OCI-LY3 (cell line): ENCODE data around the gene TTC23.

Experiments used
- H2AFZ ChIP-seq: fragments of 200-600, 300-600 bp; shearing (Covaris generic); 2 replicates; pipeline ENCODE4 v1.6.0; 2014; ENCODE audit warnings: antibody characterized with exemption, low read depth, low read length
- H3K27ac ChIP-seq: fragments of 200-600, 300-600 bp; sonication (generic); 2 replicates; pipeline ENCODE4 v1.5.1; 2014; ENCODE audit warnings: mild to moderate bottlenecking, low read length, moderate library complexity, mixed read lengths
- H3K27me3 ChIP-seq: fragments of 200-600, 300-600 bp; sonication (generic); 2 replicates; pipeline ENCODE4 v1.6.1; 2014; ENCODE audit warnings: low read depth, low read length, mixed read lengths
- H3K36me3 ChIP-seq: fragments of 200-600, 300-600 bp; sonication (generic); replicated peaks from 2 replicates; pipeline ENCODE3; 2014; ENCODE audit warnings: low read depth, low read length, mixed read lengths
- H3K4me1 ChIP-seq: fragments of 300-600, 200-600 bp; sonication (generic); 2 replicates; pipeline ENCODE4 v1.6.1; 2014; ENCODE audit warnings: low read length, mixed read lengths
- H3K4me2 ChIP-seq: fragments of 200-600, 300-600 bp; sonication (generic); 2 replicates; pipeline ENCODE4 v1.6.1; 2014; ENCODE audit warnings: low read length, mixed read lengths
- H3K4me3 ChIP-seq: fragments of 300-600, 200-600 bp; sonication (generic); 2 replicates; pipeline ENCODE4 v1.5.1; 2014; ENCODE audit warnings: antibody characterized with exemption, mild to moderate bottlenecking, low read length, moderate library complexity
- H3K79me2 ChIP-seq: fragments of 300-600, 200-600 bp; shearing (Covaris generic); 2 replicates; pipeline ENCODE4 v1.6.1; 2014; ENCODE audit warnings: mild to moderate bottlenecking, low read length, mixed read lengths
- H3K9ac ChIP-seq: fragments of 300-600, 200-600 bp; shearing (Covaris generic); 2 replicates; pipeline ENCODE4 v1.6.0; 2014; ENCODE audit warnings: mild to moderate bottlenecking, low read length, moderate library complexity
- H3K9me3 ChIP-seq: fragments of 200-600, 300-600 bp; shearing (Covaris generic); 2 replicates; pipeline ENCODE4 v1.6.1; 2014; ENCODE audit warnings: low read length, mixed read lengths; ENCODE audit not compliant: insufficient read depth
- H4K20me1 ChIP-seq: fragments of 200-600, 300-600 bp; sonication (generic); 2 replicates; pipeline ENCODE4 v1.6.1; 2016; ENCODE audit warnings: low read length, mixed read lengths; ENCODE audit not compliant: insufficient read depth
- EZH2phosphoT487 ChIP-seq: fragments of 200-600 bp; shearing (Covaris generic); IDR thresholded peaks from 2 replicates; pipeline ENCODE4 v1.6.1; 2018; ENCODE audit warnings: antibody characterized with exemption, mixed run types, low read depth
- TF ChIP-seq, protein P1 (sequence below): fragments of 200-600, 300-600 bp; sonication (generic); IDR thresholded peaks from 2 replicates; pipeline ENCODE4 v1.5.1; 2014; ENCODE audit warnings: antibody characterized with exemption, low read length, low read depth

The TTC23 gene

DNA sequence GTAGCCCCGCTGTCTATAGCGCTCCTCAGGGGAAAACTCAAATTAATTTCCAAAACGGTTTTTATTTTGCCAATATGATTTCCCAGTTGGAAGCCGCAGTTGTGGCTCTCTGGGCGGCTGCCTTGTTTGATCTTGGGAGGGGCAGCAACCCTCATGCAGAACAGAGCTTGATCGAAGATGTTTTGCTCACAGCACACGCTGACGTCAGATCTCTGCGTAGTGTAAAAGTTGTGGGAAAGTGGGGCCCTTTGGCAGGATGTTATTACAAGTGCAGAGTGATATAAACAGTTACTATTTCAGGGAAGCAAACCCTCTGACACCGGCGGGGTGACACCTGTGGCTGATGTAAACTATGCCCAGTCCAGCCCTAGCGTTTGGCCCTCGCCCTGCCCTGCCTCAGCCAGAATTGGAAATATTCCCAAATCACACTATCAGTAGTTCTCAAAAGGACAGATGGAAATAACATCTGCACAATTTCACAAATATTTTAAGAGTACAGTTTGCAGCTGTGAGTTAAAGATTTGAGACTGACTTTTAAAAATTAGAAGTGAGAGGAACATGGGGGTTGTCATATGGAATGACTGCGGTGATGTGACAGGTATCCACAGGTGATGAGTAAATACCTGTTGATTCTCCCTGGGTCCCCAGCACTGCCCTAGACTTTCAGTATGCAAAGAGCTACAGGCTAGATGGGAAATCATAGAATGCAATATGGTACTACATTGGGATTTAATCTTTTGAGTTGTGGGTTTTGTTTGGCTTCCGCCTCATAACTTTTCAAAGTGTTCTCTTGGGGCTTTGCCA is 142.8 kb downstream of the TTC23 start:
- no peak overlapping the region for H3K27ac ChIP-seq
- TF ChIP-seq, protein P1, sequence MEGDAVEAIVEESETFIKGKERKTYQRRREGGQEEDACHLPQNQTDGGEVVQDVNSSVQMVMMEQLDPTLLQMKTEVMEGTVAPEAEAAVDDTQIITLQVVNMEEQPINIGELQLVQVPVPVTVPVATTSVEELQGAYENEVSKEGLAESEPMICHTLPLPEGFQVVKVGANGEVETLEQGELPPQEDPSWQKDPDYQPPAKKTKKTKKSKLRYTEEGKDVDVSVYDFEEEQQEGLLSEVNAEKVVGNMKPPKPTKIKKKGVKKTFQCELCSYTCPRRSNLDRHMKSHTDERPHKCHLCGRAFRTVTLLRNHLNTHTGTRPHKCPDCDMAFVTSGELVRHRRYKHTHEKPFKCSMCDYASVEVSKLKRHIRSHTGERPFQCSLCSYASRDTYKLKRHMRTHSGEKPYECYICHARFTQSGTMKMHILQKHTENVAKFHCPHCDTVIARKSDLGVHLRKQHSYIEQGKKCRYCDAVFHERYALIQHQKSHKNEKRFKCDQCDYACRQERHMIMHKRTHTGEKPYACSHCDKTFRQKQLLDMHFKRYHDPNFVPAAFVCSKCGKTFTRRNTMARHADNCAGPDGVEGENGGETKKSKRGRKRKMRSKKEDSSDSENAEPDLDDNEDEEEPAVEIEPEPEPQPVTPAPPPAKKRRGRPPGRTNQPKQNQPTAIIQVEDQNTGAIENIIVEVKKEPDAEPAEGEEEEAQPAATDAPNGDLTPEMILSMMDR = no peak
- TF ChIP-seq EZH2phosphoT487 = no peak
- no peak overlapping the region for H3K9ac ChIP-seq
- no peaks in the 10 kb centered on the region for H4K20me1 ChIP-seq
- no peaks in the 10 kb centered on the region for H3K79me2 ChIP-seq
- no peaks in the 10 kb centered on the region for H3K9me3 ChIP-seq
- no peaks in the 10 kb centered on the region for H3K36me3 ChIP-seq
- peaks cover 58% of the 10 kb centered on the region for H3K27me3 ChIP-seq
- H3K4me1 ChIP-seq = peaks cover 18% of the 10 kb centered on the region
- H2AFZ ChIP-seq = no peak overlapping the region
- H3K4me2 ChIP-seq = no peak overlapping the region
- no peak overlapping the region for H3K4me3 ChIP-seq

DNA sequence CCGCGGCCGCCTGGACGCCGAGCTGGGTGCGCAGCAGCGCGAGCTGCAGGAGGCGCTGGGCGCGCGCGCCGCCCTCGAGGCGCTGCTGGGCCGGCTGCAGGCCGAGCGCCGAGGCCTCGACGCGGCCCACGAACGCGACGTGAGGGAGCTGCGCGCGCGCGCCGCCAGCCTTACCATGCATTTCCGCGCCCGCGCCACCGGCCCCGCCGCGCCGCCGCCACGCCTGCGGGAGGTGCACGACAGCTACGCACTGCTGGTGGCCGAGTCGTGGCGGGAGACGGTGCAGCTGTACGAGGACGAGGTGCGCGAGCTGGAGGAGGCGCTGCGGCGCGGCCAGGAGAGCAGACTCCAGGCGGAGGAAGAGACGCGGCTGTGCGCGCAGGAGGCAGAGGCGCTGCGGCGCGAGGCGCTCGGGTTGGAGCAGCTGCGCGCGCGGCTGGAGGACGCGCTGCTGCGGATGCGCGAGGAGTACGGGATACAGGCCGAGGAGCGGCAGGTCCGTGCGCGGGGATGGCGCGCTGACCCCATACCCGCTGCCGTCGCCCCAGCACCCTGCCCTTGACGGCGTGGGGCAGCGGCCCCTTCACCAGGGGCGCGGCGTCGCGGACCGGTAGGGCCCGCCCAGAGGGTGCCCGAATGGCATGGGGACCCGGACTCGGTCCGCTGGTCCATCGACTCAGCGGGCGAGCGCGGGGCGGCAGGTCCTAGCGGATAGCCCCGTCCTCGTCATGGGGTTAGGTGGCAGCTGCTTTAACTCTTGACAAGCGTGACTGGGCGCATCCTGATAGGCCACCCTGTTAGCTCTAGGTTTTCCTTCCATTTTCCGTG is 143.7 kb downstream of the TTC23 start:
- H3K4me2 ChIP-seq = no peak overlapping the region
- peaks cover 58% of the 10 kb centered on the region for H3K27me3 ChIP-seq
- no peaks in the 10 kb centered on the region for H3K36me3 ChIP-seq
- H4K20me1 ChIP-seq = no peaks in the 10 kb centered on the region
- no peak overlapping the region for H3K9ac ChIP-seq
- no peaks in the 10 kb centered on the region for H3K9me3 ChIP-seq
- H3K4me3 ChIP-seq = no peak overlapping the region
- peaks cover 18% of the 10 kb centered on the region for H3K4me1 ChIP-seq
- no peak overlapping the region for H3K27ac ChIP-seq
- TF ChIP-seq EZH2phosphoT487 = no peak
- H2AFZ ChIP-seq = no peak overlapping the region
- H3K79me2 ChIP-seq = no peaks in the 10 kb centered on the region

DNA sequence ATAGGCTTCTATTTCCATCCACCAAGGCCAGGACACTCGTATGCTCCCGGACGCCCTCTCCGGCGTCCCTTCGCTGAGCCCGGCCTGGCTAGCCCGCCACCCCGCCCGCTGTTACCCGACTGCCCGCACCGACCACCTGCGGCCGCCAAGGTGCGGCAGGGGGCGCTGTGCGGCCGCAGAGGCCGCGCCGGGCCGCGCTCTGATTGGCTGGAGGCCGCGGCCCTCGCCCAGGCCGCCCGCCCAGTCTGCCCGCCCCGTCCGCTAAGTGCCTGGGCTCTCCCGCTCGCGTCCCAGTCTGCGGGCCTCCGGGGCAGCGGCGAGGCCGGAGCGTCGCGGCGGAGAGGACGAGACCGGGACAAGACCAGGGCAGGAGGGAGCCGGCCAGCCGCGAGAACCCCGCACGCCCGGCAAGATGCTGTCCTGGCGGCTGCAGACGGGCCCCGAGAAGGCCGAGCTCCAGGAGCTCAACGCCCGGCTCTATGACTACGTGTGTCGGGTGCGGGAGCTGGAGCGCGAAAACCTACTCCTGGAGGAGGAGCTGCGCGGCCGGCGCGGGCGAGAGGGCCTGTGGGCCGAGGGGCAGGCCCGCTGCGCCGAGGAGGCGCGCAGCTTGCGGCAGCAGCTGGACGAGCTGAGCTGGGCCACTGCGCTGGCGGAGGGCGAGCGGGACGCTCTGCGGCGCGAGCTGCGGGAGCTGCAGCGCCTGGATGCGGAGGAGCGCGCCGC is 144.4 kb downstream of the TTC23 start, which contains the start of gene SYNM:
TSS of gene SYNM (plus strand) at position 293 of the 726 bp plus-strand sequence. CDS start at position 413, 120 bp downstream.
- no peaks in the 10 kb centered on the region for H3K9me3 ChIP-seq
- H2AFZ ChIP-seq = no peak within 1 kb of the TSS
- no peaks in the 10 kb centered on the region for H4K20me1 ChIP-seq
- no peak within 1 kb of the TSS for H3K9ac ChIP-seq
- peaks cover 56% of the 10 kb centered on the region for H3K27me3 ChIP-seq
- no peak within 1 kb of the TSS for H3K27ac ChIP-seq
- TF ChIP-seq, protein P1 = no peak
- TF ChIP-seq EZH2phosphoT487 = no peak
- H3K4me3 ChIP-seq = no peak within 1 kb of the TSS
- no peaks in the 10 kb centered on the region for H3K36me3 ChIP-seq
- H3K79me2 ChIP-seq = no peaks in the 10 kb centered on the region
- H3K4me2 ChIP-seq = no peak within 1 kb of the TSS
- peaks cover 21% of the 10 kb centered on the region for H3K4me1 ChIP-seq

DNA sequence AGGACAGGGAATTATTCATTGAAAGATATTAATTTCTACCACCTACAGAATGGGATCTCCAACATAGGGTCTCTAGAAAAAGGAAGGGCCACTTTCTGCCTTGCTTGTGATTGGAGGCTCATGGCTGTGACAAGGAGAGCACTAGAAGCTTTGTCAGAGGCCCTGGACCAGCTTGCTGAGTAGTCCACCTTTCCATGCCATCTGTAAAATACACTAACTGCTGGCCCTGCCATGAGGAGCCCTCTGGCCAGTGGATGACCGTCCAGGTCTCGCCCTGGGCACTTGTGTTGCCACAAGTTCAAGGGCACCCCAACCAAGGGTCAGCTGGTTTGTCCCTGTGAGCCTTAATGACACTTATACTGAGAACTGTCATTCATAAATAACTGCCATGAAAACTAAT is 146.1 kb downstream of the TTC23 start:
- Histone ChIP-seq H2AFZ (no peak overlapping the region), H3K9ac (no peak overlapping the region), H3K27me3 (peaks cover 55% of the 10 kb centered on the region), H4K20me1 (peaks cover 5% of the 10 kb centered on the region; the same call in 1 of the 2 replicates), H3K27ac (no peak overlapping the region), H3K79me2 (no peaks in the 10 kb centered on the region), H3K4me1 (peaks cover 13% of the 10 kb centered on the region), H3K36me3 (no peaks in the 10 kb centered on the region), H3K4me3 (no peak overlapping the region), H3K4me2 (no peak overlapping the region), H3K9me3 (no peaks in the 10 kb centered on the region)
- TF ChIP-seq, protein P1 = no peak
- no peak for TF ChIP-seq EZH2phosphoT487
